Measurements from ENCODE around the gene CARD19. TPM values are rescaled to one million over a fixed set of nuclear protein-coding genes. Genes with fewer than 3 reads are reported as not detected.
A peak's percentile ranks its signal among the peaks of the same experiment; 100 is the strongest.

CARD19 gene
- total and polyA plus RNA-seq, 2 donors (not counting 1 experiment from before 2014, with no cell fraction given), result 31.9 to 63.4 TPM

- Histone ChIP-seq H3K4me3 (ENCODE audit: control extremely low read depth in 1 of 5, extremely low read depth in 1 of 5, insufficient read depth in 1 of 5, low read depth in 2 of 5, low read length in 4 of 5) (no peak overlapping the region), H3K4me2 (replicated peaks; ENCODE audit: low read depth, low read length, poor library complexity, severe bottlenecking) (peak overlapping the region; percentile 9), H4K20me1 (ENCODE audit: control insufficient read depth, insufficient read depth, low read length, poor library complexity, severe bottlenecking) (no peaks in the 10 kb centered on the region), H3K4me1 (ENCODE audit: control insufficient read depth in 2 of 2, insufficient read depth in 2 of 2, low read length in 2 of 2) (peaks cover 4 to 6% of the 10 kb centered on the region in 2 donors), H3K27me3 (replicated peaks in 1 of 4; ENCODE audit: control extremely low read depth in 1 of 4, control insufficient read depth in 3 of 4, insufficient read depth in 4 of 4, low read length in 3 of 4) (peaks cover 0 to 3% (median 0%) of the 10 kb centered on the region in 4 experiments), H3K27ac (ENCODE audit: low read length in 2 of 2) (no peak overlapping the region), H3K36me3 (replicated peaks in 1 of 2; ENCODE audit: control extremely low read depth in 1 of 2, control insufficient read depth in 1 of 2, extremely low read depth in 1 of 2, insufficient read depth in 2 of 2, low read length in 1 of 2) (no peaks in the 10 kb centered on the region), H3K9ac (ENCODE audit: low read length) (no peak overlapping the region), H2AFZ (ENCODE audit: insufficient read depth, low read depth, low read length, poor library complexity, severe bottlenecking) (peak overlapping the region; percentile 35), H3K79me2 (ENCODE audit: control insufficient read depth, insufficient read depth, low read length) (no peaks in the 10 kb centered on the region), H3K9me3 (ENCODE audit: control extremely low read depth in 1 of 3, control insufficient read depth in 2 of 3, insufficient read depth in 1 of 3, low read length in 2 of 3) (peaks cover 0 to 5% (median 0%) of the 10 kb centered on the region in 3 donors)
- TF ChIP-seq CTCF (IDR thresholded peaks at IDR 0.05) (peak; percentile 97), EZH2 (IDR thresholded peaks at IDR 0.05; ENCODE audit: borderline replicate concordance, insufficient read depth, low read depth, low read length, poor library complexity, severe bottlenecking) (no peak)
- Mint-ChIP-seq H3K9me3 (ENCODE audit: insufficient read depth) (no peaks in the 10 kb centered on the region), H3K27me3 (no peaks in the 10 kb centered on the region), H3K4me1 (peaks cover 4% of the 10 kb centered on the region), H3K4me3 (no peak overlapping the region), H3K27ac (no peak overlapping the region)
- 28% methylated on average over 18 of the region's 19 CpGs for WGBS (ENCODE audit: insufficient coverage)
- ChIA-PET CTCF (interaction anchor here (1.3 to 3.8 kb wide), 5 partner anchors 10 to 407 kb away, joined by 5 to 30 read pairs (median 5); no protein-coding TSS in a partner anchor), POLR2A (no interaction called here)
- peak; percentile 98 for ATAC-seq (ENCODE audit: low read depth)
- intact Hi-C loops (cut with micrococcal nuclease), result loop anchor here (1.0 to 5.0 kb wide), 2 partner anchors 142 to 1052 kb away; no protein-coding TSS in a partner anchor
- DNase-seq, result peak; percentile 78
Measured at GRCh38 chr9:93159601-93160471, 63.8 kb downstream of the CARD19 start.
